DMS 273 treated with DMSO at 0.1 percent for 48 hours (cell line): Measurements from ENCODE around the gene PRDM15.

Source experiments
- DNase-seq: peaks from one replicate; lab custom pipeline; 2025; lab: John Stamatoyannopoulos, UW

Gene PRDM15

DNA sequence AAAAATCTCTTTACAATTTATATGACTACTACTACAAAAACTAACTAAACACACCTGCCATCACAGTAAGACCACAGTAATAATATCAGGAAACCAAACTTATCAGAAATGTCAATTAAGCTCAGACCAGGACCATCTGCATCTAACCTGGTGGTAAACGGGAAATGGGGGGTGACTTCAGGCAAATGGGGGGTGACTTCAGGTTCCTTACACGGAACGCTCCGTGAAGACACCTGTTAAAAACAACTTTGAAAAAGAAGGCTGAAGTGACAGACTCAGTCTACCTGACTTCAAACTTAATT, 15.8 kb downstream of the PRDM15 start:
- DNase-seq: no peak

GRCh38 chr21:41861987-41862386, 17.2 kb downstream of the PRDM15 start:
- DNase-seq: no peak

DNA sequence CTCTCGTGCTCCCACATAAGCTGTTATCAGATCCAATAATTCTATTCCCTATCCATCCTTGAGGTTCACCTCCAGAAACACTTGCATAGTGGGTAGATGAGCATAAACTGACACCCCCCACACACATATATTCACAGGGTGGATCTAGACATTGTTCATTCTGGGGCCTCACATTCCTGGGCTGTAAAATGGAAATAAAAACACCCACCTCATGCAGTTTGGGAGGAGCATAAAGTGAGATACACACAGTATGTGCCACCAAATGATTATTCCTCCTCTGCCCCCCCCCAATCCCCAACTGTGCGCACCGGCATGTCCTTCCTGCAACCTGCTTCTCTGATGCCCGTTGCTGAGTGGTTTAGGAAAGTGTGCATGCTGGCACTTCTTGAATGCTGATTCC, 17.9 kb downstream of the PRDM15 start:
- DNase-seq: no peak

DNA sequence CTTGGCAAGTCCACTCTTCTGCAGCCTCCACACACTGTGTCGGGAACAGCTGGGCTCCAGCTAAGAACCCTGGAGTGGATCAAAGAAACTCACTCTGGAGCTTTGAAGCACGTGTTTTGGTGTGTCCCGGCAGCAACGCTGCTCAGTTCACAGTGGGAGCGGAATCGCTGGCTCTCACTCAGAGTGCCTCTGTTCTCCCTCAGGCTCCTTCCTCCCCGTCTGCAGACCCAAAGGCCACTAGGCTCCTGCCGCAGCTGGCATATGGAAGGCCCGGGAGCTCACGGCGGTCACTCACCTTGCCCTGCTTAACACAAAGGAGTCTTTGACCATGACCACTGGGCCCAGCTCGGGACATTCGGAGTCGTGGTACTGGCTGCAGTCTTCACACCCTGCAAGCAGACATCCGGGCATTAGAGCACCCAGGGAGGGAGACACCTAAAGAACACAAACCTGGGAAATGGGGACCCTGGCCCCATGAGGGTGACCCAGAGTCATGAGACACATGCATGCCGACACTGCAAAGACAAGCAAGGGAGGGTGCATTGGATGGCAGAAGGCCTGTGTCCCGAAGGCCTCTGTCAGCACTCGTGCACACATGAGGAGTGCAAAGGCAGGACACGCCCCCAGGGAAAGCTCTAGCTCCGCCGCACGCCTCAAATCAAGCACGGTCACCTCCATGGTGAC, 19.7 kb downstream of the PRDM15 start:
- DNase-seq: no peak

- no peak for DNase-seq
Measured at GRCh38 chr21:41858466-41859296, 20.5 kb downstream of the PRDM15 start.

GRCh38 chr21:41857771-41858300, 21.3 kb downstream of the PRDM15 start:
- no peak for DNase-seq

DNA sequence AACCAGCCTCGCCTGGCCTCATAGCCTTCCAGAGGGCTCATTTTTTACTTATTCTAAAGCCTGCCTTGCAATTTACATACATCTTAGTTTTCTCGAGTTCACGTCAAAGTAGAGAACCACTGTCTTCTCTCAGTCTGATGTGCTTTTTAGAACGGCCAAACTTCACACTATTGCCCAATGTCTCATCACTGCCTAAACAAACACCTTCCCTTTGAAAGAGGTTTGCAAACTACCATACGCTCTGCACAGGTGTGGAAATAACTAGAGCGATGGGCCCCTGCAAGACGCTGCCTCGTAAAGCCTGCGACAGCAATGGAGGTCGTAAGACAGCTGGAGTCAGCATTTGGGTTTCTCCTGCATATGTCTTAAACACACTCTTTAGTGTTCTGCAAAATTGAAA, 22.6 kb downstream of the PRDM15 start:
- no peak for DNase-seq

- no peak for DNase-seq
Measured at GRCh38 chr21:41854426-41854995, 24.6 kb downstream of the PRDM15 start.

GRCh38 chr21:41852929-41853320, 26.2 kb downstream of the PRDM15 start:
- DNase-seq: no peak

- DNase-seq: no peak
Measured at GRCh38 chr21:41852151-41852928, 26.8 kb downstream of the PRDM15 start.

DNA sequence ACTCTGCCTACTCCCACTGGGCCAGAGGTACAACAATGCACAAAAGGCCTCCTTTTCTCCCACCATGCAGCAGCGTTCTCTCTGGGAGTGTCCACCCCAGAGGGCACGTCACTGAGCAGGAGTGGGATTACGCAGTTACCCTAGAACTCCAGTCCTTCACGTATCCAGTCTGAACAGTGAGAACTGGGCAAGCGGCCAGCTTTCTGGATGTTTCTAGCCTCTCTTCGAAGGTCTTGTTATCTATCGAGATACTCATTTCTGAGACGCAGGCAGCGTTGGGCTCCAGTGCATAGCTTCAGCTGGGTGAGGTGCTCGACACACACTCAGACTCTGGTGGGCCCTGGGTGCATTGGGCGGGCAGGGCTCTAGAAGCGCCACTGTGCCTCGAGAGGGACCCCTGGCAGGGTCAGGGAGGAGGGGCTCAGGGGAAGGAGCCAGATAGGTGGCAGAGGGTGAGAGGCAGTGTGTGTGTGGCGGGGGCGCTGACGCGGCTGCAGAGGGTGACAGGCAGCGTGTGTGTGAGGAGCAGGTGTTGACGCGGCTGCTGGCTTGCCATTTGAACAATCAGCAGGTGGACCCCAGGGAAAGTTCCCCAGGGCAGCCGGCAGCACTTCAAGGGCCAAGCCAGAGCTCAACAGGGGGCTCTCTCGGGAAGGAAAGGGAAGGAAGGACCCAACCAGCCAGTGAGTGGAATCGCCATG, 27.9 kb downstream of the PRDM15 start:
- no peak for DNase-seq

DNA sequence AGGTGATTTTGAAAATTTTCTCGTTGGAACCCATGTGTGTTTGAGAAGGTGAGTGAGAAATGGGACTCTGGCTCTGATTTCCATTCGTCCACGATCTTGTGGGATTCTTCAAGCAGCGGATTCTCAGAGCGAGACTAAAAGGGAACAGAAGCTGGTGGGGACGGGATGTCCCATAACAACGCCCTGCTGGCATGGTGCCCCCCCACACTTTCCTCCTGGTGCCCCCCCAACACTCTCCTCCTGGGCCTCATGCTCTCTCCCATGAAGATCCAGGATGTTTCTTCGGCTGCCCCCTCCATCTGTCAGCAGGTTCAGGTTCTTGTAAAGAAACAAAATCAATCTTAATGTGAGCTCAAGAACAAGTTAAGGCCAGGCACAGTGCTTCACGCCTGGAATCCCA, 29.1 kb downstream of the PRDM15 start:
- no peak for DNase-seq

DNA sequence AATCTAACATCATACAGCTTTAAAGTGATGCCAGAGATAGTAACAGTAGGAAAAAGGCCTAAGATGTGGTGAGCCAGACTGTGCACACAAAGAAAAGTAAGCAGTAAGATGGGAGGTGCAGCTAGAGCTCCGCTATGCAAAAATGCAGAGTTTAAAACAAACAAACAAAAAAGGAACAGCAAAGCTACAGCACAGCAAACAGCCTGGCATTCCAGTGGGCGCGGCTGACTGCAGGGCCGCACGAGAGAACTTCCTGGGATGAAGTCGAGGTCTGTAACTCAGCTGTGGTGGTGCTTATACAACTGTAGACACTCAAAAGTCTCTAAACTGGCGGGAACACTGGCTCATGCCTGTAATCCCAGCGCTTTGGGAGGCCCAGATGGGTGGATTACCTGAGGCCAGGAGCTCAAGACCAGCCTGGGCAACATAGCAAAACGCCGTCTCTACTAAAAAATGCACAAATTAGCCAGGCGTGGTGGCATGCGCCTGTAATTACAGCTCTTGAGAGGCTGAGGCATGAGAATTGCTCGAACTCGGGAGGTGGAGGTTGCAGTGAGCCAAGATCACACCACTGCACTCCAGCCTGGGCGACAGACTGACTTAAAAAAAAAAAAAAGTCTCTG, 30.1 kb downstream of the PRDM15 start:
- no peak for DNase-seq

- no peak for DNase-seq
Measured at GRCh38 chr21:41848533-41848932, 30.6 kb downstream of the PRDM15 start.

- DNase-seq: no peak
Measured at GRCh38 chr21:41847066-41847804, 31.9 kb downstream of the PRDM15 start.

- DNase-seq: no peak
Measured at GRCh38 chr21:41846536-41846935, 32.6 kb downstream of the PRDM15 start.

DNA sequence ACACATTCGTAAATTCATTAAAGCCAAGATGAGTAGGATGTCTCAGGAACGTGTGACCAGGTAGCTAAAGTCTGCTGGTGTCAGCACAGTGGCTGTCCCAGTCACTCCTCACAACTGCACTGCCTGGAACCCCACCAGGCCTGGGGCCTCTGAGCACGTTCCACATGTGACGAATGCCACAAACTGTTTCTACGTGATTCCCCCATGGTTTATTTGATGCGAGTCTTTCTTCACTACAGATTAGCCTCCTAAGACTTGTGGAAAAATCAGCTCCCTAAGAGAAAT, 33.2 kb downstream of the PRDM15 start:
- DNase-seq: no peak

GRCh38 chr21:41845310-41846032, 33.7 kb downstream of the PRDM15 start:
- DNase-seq: no peak

DNA sequence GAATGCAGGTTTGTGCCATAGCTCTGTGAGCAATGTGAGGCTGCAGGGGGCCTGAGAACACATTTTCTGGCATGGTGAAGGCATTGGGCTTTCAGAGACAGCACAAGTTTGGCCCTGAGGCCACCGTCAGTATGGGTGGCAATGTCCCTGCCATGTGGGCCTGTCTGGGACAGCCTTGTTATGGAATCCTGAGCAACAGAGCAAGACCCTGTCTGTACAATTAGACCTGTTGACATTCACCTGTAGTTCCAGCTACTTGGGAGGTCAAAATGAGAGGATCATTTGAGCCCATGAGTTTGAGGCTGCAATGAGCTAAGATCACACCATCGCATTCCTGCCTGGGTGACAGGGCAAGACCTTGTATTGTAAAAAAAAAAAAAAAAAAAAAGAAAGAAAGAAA, 35.6 kb downstream of the PRDM15 start:
- no peak for DNase-seq

GRCh38 chr21:41840880-41841279, 38.3 kb downstream of the PRDM15 start:
- no peak for DNase-seq
